GM12874 (cell line): ENCODE measurements around the gene QRSL1.
A peak's percentile ranks its signal among the peaks of the same experiment; 100 is the strongest.

Experiments used
- CTCF ChIP-seq: IDR thresholded peaks from 2 replicates; pipeline ENCODE4 v1.5.1; 2011; ENCODE audit warnings: low read depth, mild to moderate bottlenecking, control low read depth, low read length, moderate library complexity; ENCODE audit not compliant: insufficient read depth

Gene QRSL1

GRCh38 chr6:106629103-106629858 lies at the start of gene QRSL1, which contains the start of gene RTN4IP1:
TSS of gene QRSL1 (plus strand) at chr6:106629578. CDS start at chr6:106629682, 104 bp downstream.
TSS of gene RTN4IP1 (minus strand) at chr6:106629498. CDS start at chr6:106629021, 477 bp downstream.
- no peak for TF ChIP-seq CTCF

- no peak for TF ChIP-seq CTCF
Observed at GRCh38 chr6:106581468-106581867, 47.9 kb upstream of the QRSL1 start.

- TF ChIP-seq CTCF: no peak
Observed at GRCh38 chr6:106586815-106587415, 42.5 kb upstream of the QRSL1 start.

GRCh38 chr6:106591111-106591825 lies 38.1 kb upstream of the QRSL1 start:
- no peak for TF ChIP-seq CTCF

- TF ChIP-seq CTCF: no peak
Observed at GRCh38 chr6:106599440-106599839, 29.9 kb upstream of the QRSL1 start.

GRCh38 chr6:106600329-106600728 lies 29.0 kb upstream of the QRSL1 start:
- TF ChIP-seq CTCF: no peak

GRCh38 chr6:106608080-106608668 lies 21.2 kb upstream of the QRSL1 start:
- TF ChIP-seq CTCF: peak; percentile 59
